Gastroesophageal sphincter (tissue), 4 donors: ENCODE results near the gene RPS6KB2. TPM values are rescaled to one million over a fixed set of nuclear protein-coding genes. Genes with fewer than 3 reads are reported as not detected.
A peak's percentile ranks its signal among the peaks of the same experiment; 100 is the strongest.

ENCODE experiments used
- ATAC-seq: fragments of 150-250 bp; one replicate; pipeline ENCODE4 v1.9.1; 2016; ENCODE audit warnings: mild to moderate bottlenecking, moderate library complexity
- H3K27ac ChIP-seq, 4 donors: fragments of 200-600 bp; sonication (generic) in 3 of 4; 1 replicate in 3 of 4; 2 replicates in 1 of 4; pipeline ENCODE4 v1.5.1; 2016 to 2019
- H3K27me3 ChIP-seq: fragments of 200-600 bp; sonication (generic); one replicate; pipeline ENCODE4 v1.5.1; 2019
- H3K36me3 ChIP-seq, 2 donors: fragments of 200-600 bp; sonication (generic); one replicate each; pipeline ENCODE4 v1.5.1; 2019; ENCODE audit warnings: control low read depth in 1 of 2
- H3K4me1 ChIP-seq, 3 donors: fragments of 200-600 bp; sonication (generic); 1 replicate in 2 of 3; 2 replicates in 1 of 3; pipeline ENCODE4 v1.5.1; 2016 to 2019; ENCODE audit warnings: control low read depth in 2 of 3
- H3K4me3 ChIP-seq, 2 donors: fragments of 200-600 bp; sonication (generic); one replicate each; pipeline ENCODE4 v1.5.1; 2019; ENCODE audit warnings: mild to moderate bottlenecking in 1 of 2, moderate library complexity in 1 of 2
- H3K9me3 ChIP-seq, 3 donors: fragments of 200-600 bp; sonication (generic); one replicate each; pipeline ENCODE4 v1.5.1; 2017 to 2019; ENCODE audit warnings: control low read depth in 2 of 3
- CTCF ChIP-seq, 4 experiments: fragments of 200-600 bp in 2 of 4; fragments of 450-650 bp in 2 of 4; sonication (generic) in 1 of 4; IDR thresholded peaks; one replicate each; pipeline ENCODE4 v1.5.1; 2017 to 2019; ENCODE audit warnings: antibody characterized with exemption in 4 of 4, mild to moderate bottlenecking in 2 of 4, moderate library complexity in 2 of 4
- EP300 ChIP-seq: sonication (generic); formaldehyde crosslinking; IDR thresholded peaks from one replicate; pipeline ENCODE4 v1.6.1; 2017; ENCODE audit warnings: antibody characterized with exemption, mild to moderate bottlenecking
- POLR2A ChIP-seq, 2 donors: fragments of 450-650 bp; IDR thresholded peaks; one replicate each; pipeline ENCODE4 v1.6.1; 2017; ENCODE audit warnings: antibody characterized with exemption in 2 of 2, mild to moderate bottlenecking in 2 of 2, moderate library complexity in 1 of 2
- POLR2AphosphoS5 ChIP-seq: sonication (generic); formaldehyde crosslinking; IDR thresholded peaks from one replicate; pipeline ENCODE4 v1.6.1; 2017; ENCODE audit warnings: antibody characterized with exemption
- WGBS, 2 donors: methylation state at CpG; one replicate each; pipeline ENCODE4 v1.1.5; 2018; ENCODE audit warnings: low coverage in 1 of 2; 5-methylcytosine and 5-hydroxymethylcytosine counted together
- total RNA-seq, 4 donors: library from RNA; depleted of rRNA; stranded (reverse); fragments of >200 nt; gene quantifications; one replicate each; pipeline ENCODE4 v1.1.0, GENCODE V29; 2016

The RPS6KB2 gene
- total RNA-seq, 4 donors from 2014 or later: 35.8 to 49.7 (median 45.6) TPM

DNA sequence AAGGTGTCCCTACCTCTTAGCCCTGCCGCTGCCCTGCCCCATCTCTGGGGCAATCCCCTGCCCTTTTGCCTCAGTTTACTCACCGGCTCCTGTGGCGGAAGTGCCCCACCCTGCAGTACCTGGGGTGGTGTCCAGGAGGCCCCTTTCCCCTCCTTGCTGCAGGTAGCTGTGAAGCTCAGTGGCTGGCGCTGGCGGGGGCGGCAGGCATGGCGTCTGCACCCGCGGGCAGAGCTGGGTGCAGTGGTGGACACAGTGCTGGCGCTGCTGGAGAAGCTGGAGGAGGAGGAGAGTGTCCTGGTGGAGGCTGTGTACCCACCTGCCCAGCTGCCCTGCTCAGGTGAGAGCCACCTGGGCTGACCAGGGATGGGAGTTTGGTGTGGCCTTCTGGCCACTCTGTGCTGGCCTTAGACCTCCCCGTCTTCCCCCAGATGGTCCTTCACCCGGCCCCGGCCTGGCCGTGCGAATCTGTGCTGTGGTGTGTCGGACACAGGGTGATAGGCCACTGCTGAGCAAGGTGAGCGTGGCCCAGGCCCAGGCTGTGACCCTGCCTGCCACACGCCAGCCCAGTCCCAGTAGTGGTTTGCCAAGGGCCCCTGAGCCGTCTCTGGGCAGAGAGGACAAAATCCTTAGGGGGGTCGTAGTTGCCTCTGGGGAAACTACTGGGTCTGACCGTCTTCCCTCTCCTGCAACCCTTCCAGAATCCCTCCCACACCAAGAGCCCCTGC lies 8.8 kb upstream of the RPS6KB2 start:
- no peak for ATAC-seq
- Histone ChIP-seq H3K9me3 (no peaks in the 10 kb centered on the region), H3K27ac (peak overlapping the region in 3 of 4 donors; percentile 88 to 91 (median 91)), H3K4me3 (no peak overlapping the region), H3K27me3 (no peaks in the 10 kb centered on the region), H3K4me1 (peaks cover 0 to 65% (median 15%) of the 10 kb centered on the region in 3 donors), H3K36me3 (no peaks in the 10 kb centered on the region)
- no CpG with 5 or more reads among the region's 21 CpGs for WGBS, 2 donors
- TF ChIP-seq POLR2AphosphoS5 (no peak), CTCF (IDR thresholded peaks at IDR 0.05) (no peak), POLR2A (IDR thresholded peaks at IDR 0.05) (no peak), EP300 (no peak)

DNA sequence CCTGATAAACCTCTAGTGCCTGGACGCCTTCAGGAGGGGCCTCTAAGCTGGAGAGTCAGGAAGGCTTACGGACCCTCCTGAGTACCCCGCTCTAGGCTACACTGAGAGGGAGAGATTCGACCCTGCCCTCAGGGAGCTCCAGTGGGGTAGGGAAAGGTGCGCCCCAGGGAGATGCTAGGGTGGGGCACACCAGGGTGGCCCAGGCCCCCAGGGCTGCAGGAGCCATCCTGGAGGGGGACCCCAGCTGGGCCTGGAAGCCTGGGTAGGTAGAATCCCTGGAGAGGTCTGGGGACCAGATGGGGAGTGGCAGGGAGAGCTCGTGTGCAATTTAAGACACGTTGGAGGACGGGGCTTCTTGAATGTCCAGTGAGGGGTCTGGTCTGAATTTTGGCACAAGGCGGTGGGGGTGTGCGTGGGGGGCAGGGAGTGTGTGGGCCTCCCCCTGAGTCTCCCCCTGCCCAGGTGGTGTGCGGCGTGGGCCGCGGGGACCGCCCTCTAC lies 8.1 kb upstream of the RPS6KB2 start:
- H3K36me3 ChIP-seq: no peaks in the 10 kb centered on the region
- H3K4me3 ChIP-seq: peak overlapping the region; percentile 35 to 60
- no peaks in the 10 kb centered on the region for H3K27me3 ChIP-seq
- no peak for ATAC-seq
- H3K9me3 ChIP-seq: no peaks in the 10 kb centered on the region
- TF ChIP-seq EP300 (no peak), POLR2AphosphoS5 (no peak), CTCF (IDR thresholded peaks at IDR 0.05) (no peak), POLR2A (IDR thresholded peaks at IDR 0.05) (no peak)
- peaks cover 0 to 59% (median 15%) of the 10 kb centered on the region in 3 donors for H3K4me1 ChIP-seq
- 0% methylated on average over 4 of the region's 15 CpGs; no CpG with 5 or more reads in 1 of the 2 donors for WGBS, 2 donors
- peak overlapping the region; percentile 41 to 91 (median 90) for H3K27ac ChIP-seq

DNA sequence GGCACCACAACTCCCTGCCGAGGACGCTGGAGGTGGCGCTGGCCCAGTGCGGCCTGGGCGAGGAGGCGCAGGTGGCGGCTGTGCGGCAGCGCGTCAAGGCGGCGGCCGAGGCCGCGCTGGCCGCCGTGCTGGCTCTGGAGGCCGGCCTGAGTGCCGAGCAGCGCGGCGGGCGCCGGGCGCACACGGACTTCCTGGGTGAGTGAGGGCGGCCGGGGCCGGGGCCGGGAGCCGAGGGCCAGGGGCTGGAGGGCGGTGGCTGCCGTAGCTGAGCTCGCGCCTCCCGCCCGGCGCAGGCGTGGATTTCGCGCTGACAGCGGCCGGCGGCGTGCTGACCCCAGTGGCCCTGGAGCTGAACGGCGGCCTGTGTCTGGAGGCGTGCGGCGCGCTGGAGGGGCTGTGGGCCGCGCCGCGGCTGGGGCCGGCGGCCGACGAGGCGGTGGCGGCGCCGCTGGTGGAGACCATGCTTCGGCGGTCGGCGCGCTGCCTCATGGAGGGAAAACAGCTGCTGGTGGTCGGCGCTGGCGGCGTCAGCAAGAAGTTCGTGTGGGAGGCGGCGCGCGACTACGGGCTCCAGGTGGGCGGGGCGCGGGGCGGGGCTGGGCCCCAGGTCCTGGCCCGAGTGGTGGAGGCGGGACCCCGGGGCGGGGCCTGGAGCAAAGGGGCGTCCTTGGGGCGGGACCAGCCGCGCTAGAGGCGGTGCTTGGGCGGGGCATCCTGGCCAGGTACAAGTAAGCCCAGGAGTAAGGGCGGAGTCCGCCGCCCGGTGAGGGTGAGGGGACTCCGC lies 7.5 kb upstream of the RPS6KB2 start:
- Histone ChIP-seq H3K4me3 (peak overlapping the region; percentile 35 to 60), H3K27me3 (no peaks in the 10 kb centered on the region), H3K36me3 (no peaks in the 10 kb centered on the region), H3K4me1 (peaks cover 0 to 53% (median 15%) of the 10 kb centered on the region in 3 donors), H3K9me3 (no peaks in the 10 kb centered on the region), H3K27ac (peak overlapping the region; percentile 41 to 91 (median 90))
- TF ChIP-seq EP300 (no peak), CTCF (IDR thresholded peaks at IDR 0.05) (peak in 1 of 4 experiments; percentile 27), POLR2AphosphoS5 (peak; percentile 71), POLR2A (IDR thresholded peaks at IDR 0.05) (peak; percentile 49 to 55)
- peak; percentile 97 for ATAC-seq
- WGBS, 2 donors: 0% methylated on average over 1 to 2 of the region's 97 CpGs

DNA sequence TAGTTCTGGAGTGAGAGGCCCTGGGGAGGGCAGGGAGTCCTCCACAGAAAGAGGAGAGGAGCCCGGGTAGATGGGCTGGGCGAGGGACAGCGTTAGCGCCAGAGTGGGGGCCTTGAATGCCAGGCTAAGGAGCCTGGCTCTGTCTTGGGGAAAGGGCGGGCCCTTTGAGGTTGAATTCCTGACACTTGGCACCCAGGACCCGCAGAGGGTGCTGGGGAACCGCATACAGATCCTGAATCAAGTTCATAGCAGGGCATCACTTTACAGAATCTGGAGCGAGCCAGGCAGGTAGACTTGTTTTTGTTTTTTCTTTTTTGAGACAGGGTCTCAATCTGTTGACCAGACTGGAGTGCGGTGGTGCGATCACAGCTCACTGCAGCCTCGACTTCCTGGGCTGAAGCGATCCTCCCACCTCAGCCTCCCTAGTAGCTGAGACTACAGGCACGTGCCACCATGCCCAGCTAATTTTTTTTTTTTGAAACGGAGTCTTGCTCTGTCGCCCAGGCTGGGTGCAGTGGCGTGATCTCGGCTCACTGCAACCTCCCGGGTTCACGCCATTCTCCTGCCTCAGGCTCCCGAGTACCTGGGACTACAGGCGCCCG lies 6.8 kb upstream of the RPS6KB2 start:
- Histone ChIP-seq H3K27ac (peak overlapping the region in 3 of 4 donors; percentile 88 to 91 (median 91)), H3K4me3 (peak overlapping the region in 1 of 2 donors; percentile 60), H3K36me3 (no peaks in the 10 kb centered on the region), H3K4me1 (peaks cover 0 to 46% (median 9%) of the 10 kb centered on the region in 3 donors), H3K27me3 (no peaks in the 10 kb centered on the region), H3K9me3 (no peaks in the 10 kb centered on the region)
- TF ChIP-seq POLR2AphosphoS5 (no peak), POLR2A (IDR thresholded peaks at IDR 0.05) (no peak), CTCF (IDR thresholded peaks at IDR 0.05) (no peak), EP300 (no peak)
- WGBS, 2 donors: 79 to 84% methylated on average over 8 of the region's 22 CpGs
- no peak for ATAC-seq
